Endothelial cell of umbilical vein (primary cell): ENCODE measurements around the gene FRY. TPM values are rescaled to one million over a fixed set of nuclear protein-coding genes. Genes with fewer than 3 reads are reported as not detected.

Source experiments
- BruUV-seq: library from RNA; stranded (reverse); fragments of 400-500 nt; replicated peaks from 2 replicates; lab custom pipeline; 2021; lab: Mats Ljungman, UMichigan
- CTCF ChIA-PET: fragments of 300-600, 350-600 bp; sonication (Branson Sonifier 250); formaldehyde crosslinking; loops from one replicate; lab custom pipeline; 2021; ENCODE audit warnings: antibody characterized with exemption, inconsistent platforms; lab: Charles Lee
- POLR2A ChIA-PET: fragments of 300-600, 350-600 bp; sonication (Branson Sonifier 250); formaldehyde crosslinking; loops from one replicate; lab custom pipeline; 2021; ENCODE audit warnings: antibody characterized with exemption, inconsistent platforms; lab: Charles Lee
- DNase-seq: peaks from one replicate; pipeline ENCODE4 v3.0.0-alpha.2; 2011; ENCODE audit warnings: low read depth, low spot score
- FAIRE-seq: peaks from 2 replicates; lab custom pipeline; 2011; peaks lifted over from hg19 to GRCh38; lab: Jason Lieb, UNC
- H2AFZ ChIP-seq: 2 replicates; pipeline ENCODE4 v1.6.0; 2012; ENCODE audit warnings: low read depth, low read length, control low read depth, inconsistent platforms
- H3K27ac ChIP-seq: 2 replicates; pipeline ENCODE4 v1.5.1; 2011; ENCODE audit warnings: low read depth, mild to moderate bottlenecking, control low read depth, low read length, moderate library complexity; ENCODE audit not compliant: insufficient read depth
- H3K27me3 ChIP-seq, 2 experiments: 2 replicates each; pipeline versions ENCODE4 v1.6.0 to v1.6.1; 2011; ENCODE audit warnings: low read length in 2 of 2, mixed read lengths in 1 of 2; ENCODE audit not compliant: control insufficient read depth in 2 of 2, insufficient read depth in 2 of 2
- H3K36me3 ChIP-seq, 2 experiments: 2 replicates in 1 of 2; 3 replicates in 1 of 2; pipeline ENCODE4 v1.5.1; 2011; ENCODE audit warnings: low read length in 2 of 2, mild to moderate bottlenecking in 1 of 2, moderate library complexity in 1 of 2; ENCODE audit not compliant: control insufficient read depth in 2 of 2, insufficient read depth in 2 of 2; ENCODE audit errors: extremely low read depth in 1 of 2
- H3K4me1 ChIP-seq: 3 replicates; pipeline ENCODE4 v1.5.1; 2011; ENCODE audit warnings: mild to moderate bottlenecking, low read length; ENCODE audit not compliant: control insufficient read depth, insufficient read depth; ENCODE audit errors: extremely low read depth
- H3K4me2 ChIP-seq: 2 replicates; pipeline ENCODE4 v1.6.1; 2011; ENCODE audit warnings: low read length, control low read depth, mixed read lengths; ENCODE audit not compliant: insufficient read depth
- H3K4me3 ChIP-seq, 3 experiments: fragments of 200-600 bp in 1 of 3; sonication (generic), shearing (Covaris generic) in 1 of 3; replicated peaks in 1 of 3; 2 replicates each; pipeline ENCODE4 v1.5.1; 2011 to 2016; ENCODE audit warnings: control low read depth in 3 of 3, low read length in 3 of 3, mild to moderate bottlenecking in 2 of 3, inconsistent platforms in 1 of 3, low read depth in 1 of 3, moderate library complexity in 1 of 3; ENCODE audit not compliant: insufficient read depth in 1 of 3
- H3K79me2 ChIP-seq: 2 replicates; pipeline ENCODE4 v1.6.0; 2012; ENCODE audit warnings: low read length, inconsistent platforms; ENCODE audit not compliant: control insufficient read depth, insufficient read depth
- H3K9ac ChIP-seq: replicated peaks from 2 replicates; pipeline ENCODE3; 2011; ENCODE audit warnings: low read length, control low read depth; ENCODE audit not compliant: insufficient read depth; ENCODE audit errors: extremely low read depth
- H3K9me1 ChIP-seq: replicated peaks from 3 replicates; pipeline ENCODE4 v1.6.0; 2011; ENCODE audit warnings: mild to moderate bottlenecking, low read length; ENCODE audit not compliant: control insufficient read depth, insufficient read depth; ENCODE audit errors: extremely low read depth
- H3K9me3 ChIP-seq: replicated peaks from 2 replicates; pipeline ENCODE4 v1.5.1; 2012; ENCODE audit warnings: low read length, inconsistent platforms; ENCODE audit not compliant: control insufficient read depth, insufficient read depth
- H4K20me1 ChIP-seq: replicated peaks from 2 replicates; pipeline ENCODE3; 2011; ENCODE audit warnings: mild to moderate bottlenecking, low read length; ENCODE audit not compliant: control insufficient read depth, insufficient read depth; ENCODE audit errors: extremely low read depth
- EZH2 ChIP-seq: IDR thresholded peaks from 2 replicates; pipeline ENCODE4 v1.6.1; 2012; ENCODE audit warnings: borderline replicate concordance, low read depth, mild to moderate bottlenecking, moderate library complexity, low read length, inconsistent platforms; ENCODE audit not compliant: severe bottlenecking
- FOS ChIP-seq: IDR thresholded peaks from 2 replicates; pipeline ENCODE4 v1.6.1; 2011; ENCODE audit warnings: mild to moderate bottlenecking, low read length, moderate library complexity, borderline replicate concordance; ENCODE audit not compliant: insufficient read depth
- GATA2 ChIP-seq: IDR thresholded peaks from 2 replicates; pipeline ENCODE4 v1.7.0; 2011; ENCODE audit warnings: low read depth, mild to moderate bottlenecking, moderate library complexity, mixed read lengths, low read length; ENCODE audit not compliant: insufficient read length, insufficient read depth
- JUN ChIP-seq: IDR thresholded peaks from 2 replicates; pipeline ENCODE4 v1.6.1; 2011; ENCODE audit warnings: borderline replicate concordance, low read depth; ENCODE audit not compliant: insufficient read length, insufficient read depth
- MYC ChIP-seq: IDR thresholded peaks from one replicate; pipeline ENCODE4 v1.6.1; 2011; ENCODE audit warnings: mild to moderate bottlenecking, low read depth, low read length
- POLR2A ChIP-seq: IDR thresholded peaks from 2 replicates; pipeline ENCODE4 v1.6.1; 2012; ENCODE audit warnings: low read depth, mild to moderate bottlenecking, control low read depth, low read length
- POLR2AphosphoS5 ChIP-seq: IDR thresholded peaks from 2 replicates; pipeline ENCODE4 v1.6.1; 2012; ENCODE audit warnings: low read depth, mild to moderate bottlenecking, control low read depth, low read length, moderate library complexity; ENCODE audit not compliant: insufficient read depth
- dilution Hi-C: fragments of 300-500 bp; cut with MboI; formaldehyde crosslinking; loops from one replicate; pipeline ENCODE4 v1.15.0; 2019; ENCODE audit warnings: low sequenced_read_pairs; ENCODE audit not compliant: extremely low pct_ligation_motif_present
- intact Hi-C: fragments of 100-400 bp; cut with micrococcal nuclease; formaldehyde crosslinking; loops from one replicate; pipeline ENCODE4 v1.10.0; 2022
- polyA plus RNA-seq, 4 experiments: library from polyadenylated mRNA; depleted of rRNA in 3 of 4; stranded (reverse) in 3 of 4; unstranded in 1 of 4; fragments of >200 nt; gene quantifications; 2 replicates each; pipeline versions ENCODE4 v1.2.1 to v1.2.3, GENCODE V29; 2011 to 2012; ENCODE audit warnings: missing spikeins in 1 of 4
- total RNA-seq: library from RNA; stranded (reverse); gene quantifications from 2 replicates; pipeline ENCODE4 v1.2.3, GENCODE V29; 2021
- TF ChIP-seq, protein P1 (sequence below): IDR thresholded peaks from 2 replicates; pipeline ENCODE4 v1.6.1; 2011; ENCODE audit not compliant: insufficient read depth, insufficient read length
- TF ChIP-seq, protein P2 (sequence below), 2 donors: IDR thresholded peaks; 1 replicate in 1 of 2; 2 replicates in 1 of 2; pipeline ENCODE4 v1.5.1; 2011; ENCODE audit warnings: low read length in 2 of 2, mild to moderate bottlenecking in 2 of 2, moderate library complexity in 2 of 2, control low read depth in 1 of 2, inconsistent platforms in 1 of 2, low read depth in 1 of 2; ENCODE audit not compliant: insufficient read depth in 1 of 2; ENCODE audit errors: extremely low read depth in 1 of 2

Gene FRY
- total and polyA plus RNA-seq, 2 donors (not counting 3 experiments of a cell fraction or from before 2014, with no cell fraction given), result 57.3 to 75.8 TPM

DNA sequence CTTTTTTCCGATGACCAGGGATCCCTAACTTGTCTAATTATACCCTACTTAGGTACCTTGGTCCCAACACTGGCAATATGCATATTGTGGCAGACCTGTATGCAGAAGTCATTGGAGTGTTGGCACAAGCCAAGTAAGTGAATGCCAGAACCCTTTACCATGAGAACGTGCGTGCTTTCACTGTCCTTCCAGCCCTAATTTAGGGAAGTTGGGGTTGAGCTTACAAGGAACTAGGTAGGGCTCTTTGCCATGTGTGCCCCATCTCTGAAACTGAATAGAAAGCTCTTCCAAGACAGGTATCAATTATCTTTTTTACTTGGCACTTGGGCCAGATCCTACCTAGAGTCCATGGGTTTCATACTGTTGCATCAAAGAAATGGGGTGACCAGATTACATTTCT lies 93.2 kb downstream of the FRY start:
- FAIRE-seq (no peak), DNase-seq (no peak)
- H2AFZ ChIP-seq, result no peak overlapping the region
- no TSS peak for BruUV-seq
- H4K20me1 ChIP-seq, result no peaks in the 10 kb centered on the region
- no peak overlapping the region for H3K4me2 ChIP-seq
- intact Hi-C loops (no loop called here), dilution Hi-C loops (no loop called here)
- TF ChIP-seq, protein P1, sequence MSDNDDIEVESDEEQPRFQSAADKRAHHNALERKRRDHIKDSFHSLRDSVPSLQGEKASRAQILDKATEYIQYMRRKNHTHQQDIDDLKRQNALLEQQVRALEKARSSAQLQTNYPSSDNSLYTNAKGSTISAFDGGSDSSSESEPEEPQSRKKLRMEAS, result no peak
- TF ChIP-seq EZH2, result no peak
- H3K79me2 ChIP-seq, result no peaks in the 10 kb centered on the region
- no peaks in the 10 kb centered on the region for H3K9me3 ChIP-seq
- H3K4me3 ChIP-seq, result no peak overlapping the region
- H3K9me1 ChIP-seq, result no peaks in the 10 kb centered on the region
- no peaks in the 10 kb centered on the region for H3K4me1 ChIP-seq
- CTCF ChIA-PET, result no interaction called here
- H3K27ac ChIP-seq, result no peak overlapping the region
- H3K36me3 ChIP-seq, result no peaks in the 10 kb centered on the region
- no peak overlapping the region for H3K9ac ChIP-seq
- POLR2A ChIA-PET, result no interaction called here
- H3K27me3 ChIP-seq, result no peaks in the 10 kb centered on the region

DNA sequence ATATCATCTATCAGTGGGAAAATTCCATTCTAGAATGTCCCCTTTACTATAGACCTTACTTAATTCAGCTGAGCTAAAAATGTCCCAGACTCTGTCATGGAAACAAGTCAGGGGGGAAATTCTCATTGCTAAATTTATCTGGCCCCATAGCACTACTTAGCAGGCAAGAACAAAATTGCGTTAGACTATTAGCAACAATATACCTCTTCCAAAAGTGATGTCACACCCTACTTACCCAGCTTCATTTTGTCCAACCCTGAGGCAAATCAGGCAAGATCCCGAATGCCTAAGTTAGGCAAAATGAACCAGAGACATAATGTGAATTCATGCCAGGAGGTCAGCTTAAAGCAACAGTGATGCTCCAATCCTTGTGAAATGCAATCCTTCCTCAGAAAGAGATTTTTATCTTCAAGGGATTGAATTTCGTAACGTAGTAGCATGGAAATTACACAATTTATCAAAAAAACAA lies 93.7 kb downstream of the FRY start:
- H3K27me3 ChIP-seq, result no peaks in the 10 kb centered on the region
- no peaks in the 10 kb centered on the region for H3K9me1 ChIP-seq
- no peak overlapping the region for H3K27ac ChIP-seq
- TF ChIP-seq, protein P1, result no peak
- TF ChIP-seq EZH2, result no peak
- no peak for TF ChIP-seq POLR2A
- no peak for TF ChIP-seq JUN
- TF ChIP-seq, protein P2, sequence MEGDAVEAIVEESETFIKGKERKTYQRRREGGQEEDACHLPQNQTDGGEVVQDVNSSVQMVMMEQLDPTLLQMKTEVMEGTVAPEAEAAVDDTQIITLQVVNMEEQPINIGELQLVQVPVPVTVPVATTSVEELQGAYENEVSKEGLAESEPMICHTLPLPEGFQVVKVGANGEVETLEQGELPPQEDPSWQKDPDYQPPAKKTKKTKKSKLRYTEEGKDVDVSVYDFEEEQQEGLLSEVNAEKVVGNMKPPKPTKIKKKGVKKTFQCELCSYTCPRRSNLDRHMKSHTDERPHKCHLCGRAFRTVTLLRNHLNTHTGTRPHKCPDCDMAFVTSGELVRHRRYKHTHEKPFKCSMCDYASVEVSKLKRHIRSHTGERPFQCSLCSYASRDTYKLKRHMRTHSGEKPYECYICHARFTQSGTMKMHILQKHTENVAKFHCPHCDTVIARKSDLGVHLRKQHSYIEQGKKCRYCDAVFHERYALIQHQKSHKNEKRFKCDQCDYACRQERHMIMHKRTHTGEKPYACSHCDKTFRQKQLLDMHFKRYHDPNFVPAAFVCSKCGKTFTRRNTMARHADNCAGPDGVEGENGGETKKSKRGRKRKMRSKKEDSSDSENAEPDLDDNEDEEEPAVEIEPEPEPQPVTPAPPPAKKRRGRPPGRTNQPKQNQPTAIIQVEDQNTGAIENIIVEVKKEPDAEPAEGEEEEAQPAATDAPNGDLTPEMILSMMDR (IDR thresholded peaks at IDR 0.05; ENCODE audit: extremely low read depth in 1 of 2, insufficient read depth in 1 of 2, low read depth in 1 of 2, low read length in 2 of 2), result no peak
- no peak for TF ChIP-seq GATA2
- no peak for TF ChIP-seq MYC
- no peak for TF ChIP-seq POLR2AphosphoS5
- TF ChIP-seq FOS, result no peak
- no TSS peak for BruUV-seq
- dilution Hi-C loops, result no loop called here
- DNase-seq (no peak), FAIRE-seq (no peak)
- CTCF ChIA-PET, result no interaction called here
- no peaks in the 10 kb centered on the region for H3K4me1 ChIP-seq
- no peaks in the 10 kb centered on the region for H3K79me2 ChIP-seq
- H4K20me1 ChIP-seq, result no peaks in the 10 kb centered on the region
- no peak overlapping the region for H3K4me3 ChIP-seq
- H3K36me3 ChIP-seq, result no peaks in the 10 kb centered on the region
- intact Hi-C loops, result no loop called here
- no peak overlapping the region for H2AFZ ChIP-seq
- H3K4me2 ChIP-seq, result no peak overlapping the region
- no peaks in the 10 kb centered on the region for H3K9me3 ChIP-seq
- no peak overlapping the region for H3K9ac ChIP-seq
- POLR2A ChIA-PET, result no interaction called here
